SW480 (cell line): ENCODE data around the gene PAH.
"Not testable (repeated sequence)": the region's sequence is repeated elsewhere in the genome, so short reads cannot be mapped to it uniquely, and the experiment has no call there.

Source experiments
- DNase-seq: peaks from one replicate; pipeline ENCODE4 v3.0.0-alpha.2; 2016; ENCODE audit warnings: low spot score

PAH gene

GRCh38 chr12:102891756-102892155, 25.3 kb downstream of the PAH start:
- DNase-seq = no peak

GRCh38 chr12:102888511-102888910, 28.5 kb downstream of the PAH start:
- DNase-seq = no peak

GRCh38 chr12:102885043-102885932, 31.8 kb downstream of the PAH start:
- DNase-seq = no peak

GRCh38 chr12:102883204-102883799, 33.7 kb downstream of the PAH start:
- peak; percentile 40 for DNase-seq

- no peak for DNase-seq
Observed at GRCh38 chr12:102880783-102881182, 36.3 kb downstream of the PAH start.

- peak; percentile 82 for DNase-seq
Observed at GRCh38 chr12:102879144-102879763, 37.8 kb downstream of the PAH start.

GRCh38 chr12:102876883-102877282, 40.2 kb downstream of the PAH start:
- no peak for DNase-seq

GRCh38 chr12:102874819-102875218, 42.2 kb downstream of the PAH start:
- DNase-seq = no peak

GRCh38 chr12:102873077-102873476, 44.0 kb downstream of the PAH start:
- no peak for DNase-seq

GRCh38 chr12:102871014-102871413, 46.0 kb downstream of the PAH start:
- DNase-seq = no peak

GRCh38 chr12:102869571-102869970, 47.5 kb downstream of the PAH start:
- DNase-seq = no peak

GRCh38 chr12:102865821-102866615, 51.0 kb downstream of the PAH start:
- no peak for DNase-seq

- DNase-seq = no peak
Observed at GRCh38 chr12:102862486-102862885, 54.6 kb downstream of the PAH start.

GRCh38 chr12:102851246-102851645, 65.8 kb downstream of the PAH start:
- DNase-seq = no peak

GRCh38 chr12:102849722-102850447, 67.2 kb downstream of the PAH start:
- no peak for DNase-seq

GRCh38 chr12:102848832-102849231, 68.2 kb downstream of the PAH start:
- no peak for DNase-seq

- no peak for DNase-seq
Observed at GRCh38 chr12:102847131-102847530, 69.9 kb downstream of the PAH start.

GRCh38 chr12:102833687-102834441, 83.2 kb downstream of the PAH start:
- peak; percentile 3 for DNase-seq

GRCh38 chr12:102832826-102833225, 84.2 kb downstream of the PAH start:
- DNase-seq = not testable (repeated sequence)

GRCh38 chr12:102824218-102824835, 92.7 kb downstream of the PAH start:
- DNase-seq = peak; percentile 2
